Keratinocyte (primary cell): ENCODE measurements around the gene KRTAP12-4. TPM values are rescaled to one million over a fixed set of nuclear protein-coding genes. Genes with fewer than 3 reads are reported as not detected.

Experiments used
- DNase-seq: peaks from one replicate; pipeline ENCODE4 v3.0.0-alpha.2; 2011; ENCODE audit warnings: low read depth, missing footprints, low spot score
- FAIRE-seq: peaks from 2 replicates; lab custom pipeline; 2011; peaks lifted over from hg19 to GRCh38; lab: Jason Lieb, UNC
- H2AFZ ChIP-seq: 2 replicates; pipeline ENCODE4 v1.6.0; 2012; ENCODE audit warnings: low read length, control low read depth, inconsistent platforms; ENCODE audit not compliant: control insufficient read depth
- H3K27ac ChIP-seq: 2 replicates; pipeline ENCODE4 v1.5.1; 2011; ENCODE audit warnings: low read length; ENCODE audit not compliant: control insufficient read depth, insufficient read depth
- H3K27me3 ChIP-seq: 3 replicates; pipeline ENCODE4 v1.6.0; 2011; ENCODE audit warnings: low read length; ENCODE audit not compliant: control insufficient read depth, insufficient read depth; ENCODE audit errors: extremely low read depth
- H3K36me3 ChIP-seq, 2 experiments: 2 replicates in 1 of 2; 3 replicates in 1 of 2; pipeline ENCODE4 v1.5.1; 2011; ENCODE audit warnings: low read length in 2 of 2, mild to moderate bottlenecking in 1 of 2; ENCODE audit not compliant: control insufficient read depth in 2 of 2, insufficient read depth in 2 of 2; ENCODE audit errors: extremely low read depth in 1 of 2
- H3K4me1 ChIP-seq: 3 replicates; pipeline ENCODE4 v1.5.1; 2011; ENCODE audit warnings: low read length; ENCODE audit not compliant: control insufficient read depth, insufficient read depth; ENCODE audit errors: extremely low read depth
- H3K4me2 ChIP-seq: 3 replicates; pipeline ENCODE4 v1.6.0; 2011; ENCODE audit warnings: low read depth, low read length; ENCODE audit not compliant: control insufficient read depth, insufficient read depth; ENCODE audit errors: extremely low read depth
- H3K4me3 ChIP-seq, 3 experiments: fragments of 200-600 bp in 1 of 3; sonication (generic) in 1 of 3; 2 replicates in 2 of 3; 3 replicates in 1 of 3; pipeline ENCODE4 v1.5.1; 2011 to 2016; ENCODE audit warnings: low read length in 3 of 3, mild to moderate bottlenecking in 3 of 3, control low read depth in 2 of 3, inconsistent platforms in 1 of 3, low read depth in 1 of 3, mixed read lengths in 1 of 3, mixed run types in 1 of 3, moderate library complexity in 1 of 3; ENCODE audit not compliant: control insufficient read depth in 2 of 3, insufficient read depth in 2 of 3; ENCODE audit errors: extremely low read depth in 1 of 3
- H3K79me2 ChIP-seq: 2 replicates; pipeline ENCODE4 v1.6.0; 2012; ENCODE audit warnings: low read length; ENCODE audit not compliant: control insufficient read depth, insufficient read depth
- H3K9ac ChIP-seq: 3 replicates; pipeline ENCODE4 v1.6.0; 2011; ENCODE audit warnings: low read length; ENCODE audit not compliant: control insufficient read depth, insufficient read depth; ENCODE audit errors: extremely low read depth
- H3K9me1 ChIP-seq: 3 replicates; pipeline ENCODE4 v1.6.0; 2011; ENCODE audit warnings: low read length; ENCODE audit not compliant: control insufficient read depth, insufficient read depth; ENCODE audit errors: extremely low read depth
- H3K9me3 ChIP-seq: 2 replicates; pipeline ENCODE4 v1.5.1; 2012; ENCODE audit warnings: low read depth, low read length; ENCODE audit not compliant: control insufficient read depth
- H4K20me1 ChIP-seq: 3 replicates; pipeline ENCODE4 v1.6.0; 2011; ENCODE audit warnings: low read length; ENCODE audit not compliant: control insufficient read depth, insufficient read depth; ENCODE audit errors: extremely low read depth
- CTCF ChIP-seq, 3 experiments: IDR thresholded peaks in 1 of 3; conservative IDR thresholded peaks in 1 of 3; optimal IDR thresholded peaks in 1 of 3; 2 replicates in 2 of 3; 3 replicates in 1 of 3; pipeline versions ENCODE3 to v1.5.1; 2011; ENCODE audit warnings: low read length in 3 of 3, mild to moderate bottlenecking in 3 of 3, moderate library complexity in 2 of 3, control low read depth in 1 of 3, inconsistent platforms in 1 of 3; ENCODE audit not compliant: insufficient read depth in 2 of 3; ENCODE audit errors: extremely low read depth in 1 of 3
- EZH2 ChIP-seq: IDR thresholded peaks from one replicate; pipeline ENCODE4 v1.6.1; 2012; ENCODE audit warnings: inconsistent platforms, mild to moderate bottlenecking, low read length, moderate library complexity
- dilution Hi-C: fragments of 300-500 bp; cut with MboI; formaldehyde crosslinking; loops from one replicate; pipeline ENCODE4 v1.7.0; 2020; ENCODE audit warnings: low sequenced_read_pairs; ENCODE audit not compliant: extremely low pct_ligation_motif_present
- polyA plus RNA-seq, 5 experiments: library from polyadenylated mRNA; depleted of rRNA in 3 of 5; stranded (reverse) in 3 of 5; stranded (forward) in 1 of 5; unstranded in 1 of 5; fragments of >200 nt; gene quantifications; 1 replicate in 1 of 5; 2 replicates in 3 of 5; 3 replicates in 1 of 5; pipeline versions ENCODE4 v1.2.1 to v1.2.3, GENCODE V29; 2011 to 2012; ENCODE audit warnings: missing spikeins in 2 of 5, low read depth in 1 of 5, low replicate concordance in 1 of 5
- small RNA-seq, 3 experiments: library from RNA; depleted of rRNA; stranded (forward); fragments of <200 nt; gene quantifications; one replicate each; pipeline ENCODE3, GENCODE V24; 2012; ENCODE audit warnings: low read depth in 3 of 3, low replicate concordance in 1 of 3; ENCODE audit not compliant: insufficient read length in 3 of 3

Gene KRTAP12-4
- polyA plus RNA-seq, 1 donor (not counting 4 experiments of a cell fraction or from before 2014, with no cell fraction given), result not detected

DNA sequence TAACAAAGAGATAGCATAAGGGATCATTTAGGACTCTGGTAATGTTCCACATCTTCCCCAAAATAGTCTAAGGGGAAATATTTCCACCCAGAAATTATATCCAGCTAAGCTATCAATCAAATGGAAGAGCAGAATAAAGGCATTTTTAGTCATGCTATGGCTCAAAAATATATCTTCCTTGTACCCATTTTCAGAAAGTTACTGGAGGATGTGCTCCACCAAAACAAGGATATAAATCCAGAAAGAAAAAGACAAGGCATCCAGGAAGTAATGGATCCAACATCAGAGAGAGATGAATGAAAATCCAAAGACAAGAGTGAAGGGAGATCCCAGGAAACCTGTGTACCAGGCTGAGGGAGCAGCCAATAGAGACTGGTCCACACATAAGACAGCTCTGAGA lies 45.3 kb downstream of the KRTAP12-4 start:
- Histone ChIP-seq H3K9ac (no peak overlapping the region), H3K79me2 (no peaks in the 10 kb centered on the region), H3K27me3 (no peaks in the 10 kb centered on the region), H3K4me2 (no peak overlapping the region), H3K36me3 (no peaks in the 10 kb centered on the region), H4K20me1 (no peaks in the 10 kb centered on the region), H2AFZ (no peak overlapping the region), H3K27ac (no peak overlapping the region), H3K4me1 (no peaks in the 10 kb centered on the region), H3K9me1 (no peaks in the 10 kb centered on the region), H3K4me3 (no peak overlapping the region), H3K9me3 (peaks cover 7% of the 10 kb centered on the region)
- DNase-seq, result no peak
- no peak for TF ChIP-seq CTCF (optimal IDR thresholded peaks at IDR 0.05 in 1 of 3, IDR thresholded peaks at IDR 0.05 in 1 of 3, conservative IDR thresholded peaks at IDR 0.05 in 1 of 3; ENCODE audit: extremely low read depth in 1 of 3, insufficient read depth in 2 of 3, low read length in 3 of 3)
- TF ChIP-seq EZH2, result no peak
- no peak for FAIRE-seq
- dilution Hi-C loops, result no loop called here

DNA sequence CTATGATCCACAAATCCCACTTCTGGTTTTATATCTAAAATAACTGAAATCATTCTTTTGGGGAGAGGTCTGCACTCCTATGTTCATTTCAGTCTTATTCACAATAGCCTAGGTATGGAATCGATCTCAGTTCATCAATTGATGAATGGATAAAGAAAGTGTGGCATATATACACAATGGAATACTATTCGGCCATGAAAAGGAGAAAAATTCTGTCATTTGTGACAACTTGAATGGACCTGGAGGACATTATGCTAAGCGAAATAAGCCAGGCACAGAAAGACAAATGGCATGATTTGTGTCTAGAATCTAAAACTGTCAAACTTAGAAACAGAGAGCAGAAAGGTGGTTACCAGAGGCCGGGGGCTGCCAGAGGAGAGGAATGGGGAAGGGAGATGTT lies 48.0 kb downstream of the KRTAP12-4 start:
- FAIRE-seq, result no peak

More for the DNA sequence above, 48.0 kb downstream of the KRTAP12-4 start:
- Histone ChIP-seq H3K4me1 (no peaks in the 10 kb centered on the region), H3K27ac (no peak overlapping the region), H3K4me2 (no peak overlapping the region), H3K27me3 (peaks cover 2% of the 10 kb centered on the region), H3K79me2 (no peaks in the 10 kb centered on the region), H3K4me3 (no peak overlapping the region), H3K9ac (no peak overlapping the region), H3K9me1 (no peaks in the 10 kb centered on the region), H4K20me1 (no peaks in the 10 kb centered on the region), H3K9me3 (peaks cover 1% of the 10 kb centered on the region), H2AFZ (no peak overlapping the region), H3K36me3 (no peaks in the 10 kb centered on the region)
- TF ChIP-seq EZH2 (no peak), CTCF (optimal IDR thresholded peaks at IDR 0.05 in 1 of 3, IDR thresholded peaks at IDR 0.05 in 1 of 3, conservative IDR thresholded peaks at IDR 0.05 in 1 of 3; ENCODE audit: extremely low read depth in 1 of 3, insufficient read depth in 2 of 3, low read length in 3 of 3) (no peak)
- dilution Hi-C loops, result no loop called here
- no peak for DNase-seq

Small RNA genes within 50 kb of the gene (small RNA-seq; reads per million reads assigned to genes)
- 0 reads per million in 3 experiments for gene KRTAP12-6P

Other genes with a start within 250 kb of the KRTAP12-4 start
- 1.4 to 1.9 TPM (median 1.6 TPM) in 3 replicates for gene LRRC3, start 199.1 kb downstream of the KRTAP12-4 start, polyA plus RNA-seq
- not detected in 3 replicates for gene KRTAP10-1, start 114.5 kb downstream of the KRTAP12-4 start, polyA plus RNA-seq
- not detected in 3 replicates for gene KRTAP10-2, start 103.2 kb downstream of the KRTAP12-4 start, polyA plus RNA-seq
- gene KRTAP10-3, start 95.9 kb downstream of the KRTAP12-4 start, polyA plus RNA-seq, result not detected in 3 replicates
- 0.06 TPM in 1 of 3 replicates, not detected in the others for gene KRTAP10-4, start 80.9 kb downstream of the KRTAP12-4 start, polyA plus RNA-seq
- gene KRTAP10-5, start 74.1 kb downstream of the KRTAP12-4 start, polyA plus RNA-seq, result not detected in 3 replicates
- gene KRTAP10-6, start 62.2 kb downstream of the KRTAP12-4 start, polyA plus RNA-seq, result not detected in 3 replicates
- gene KRTAP10-7, start 54.1 kb downstream of the KRTAP12-4 start, polyA plus RNA-seq, result not detected in 3 replicates
- not detected in 3 replicates for gene KRTAP10-8, start 42.6 kb downstream of the KRTAP12-4 start, polyA plus RNA-seq
- not detected in 3 replicates for gene KRTAP10-9, start 27.6 kb downstream of the KRTAP12-4 start, polyA plus RNA-seq
- gene KRTAP10-10, start 17.3 kb downstream of the KRTAP12-4 start, polyA plus RNA-seq, result not detected in 3 replicates
- gene KRTAP10-11, start 8.2 kb downstream of the KRTAP12-4 start, polyA plus RNA-seq, result not detected in 3 replicates
- gene KRTAP12-3, start 3.3 kb upstream of the KRTAP12-4 start, polyA plus RNA-seq, result not detected in 3 replicates
- gene KRTAP12-2, start 12.3 kb upstream of the KRTAP12-4 start, polyA plus RNA-seq, result not detected in 3 replicates
- gene KRTAP12-1, start 27.5 kb upstream of the KRTAP12-4 start, polyA plus RNA-seq, result not detected in 3 replicates
- not detected in 3 replicates for gene KRTAP10-12, start 42.5 kb upstream of the KRTAP12-4 start, polyA plus RNA-seq
- 0.07 to 0.12 TPM in 2 of 3 replicates, not detected in the other for gene TSPEAR, start 56.9 kb upstream of the KRTAP12-4 start, polyA plus RNA-seq
- 82.0 to 114 TPM (median 106 TPM) in 3 replicates for gene UBE2G2, start 147.2 kb upstream of the KRTAP12-4 start, polyA plus RNA-seq
- 69.3 to 132 TPM (median 115 TPM) in 3 replicates for gene SUMO3, start 163.4 kb upstream of the KRTAP12-4 start, polyA plus RNA-seq
- 132 to 140 TPM (median 137 TPM) in 3 replicates for gene PTTG1IP, start 219.0 kb upstream of the KRTAP12-4 start, polyA plus RNA-seq